HEK293 (cell line): Measurements from ENCODE around the gene CDH24.

Source experiments
- CTCF ChIA-PET: fragments of 350-600 bp; formaldehyde crosslinking; extraction: SDS; loops from one replicate; lab custom pipeline; 2021; ENCODE audit warnings: antibody characterized with exemption; lab: Yijun Ruan, JAX
- POLR2A ChIA-PET: fragments of 300-600 bp; formaldehyde crosslinking; extraction: SDS; loops from one replicate; lab custom pipeline; 2020; ENCODE audit warnings: antibody characterized with exemption, inconsistent platforms; lab: Yijun Ruan, JAX
- H3K27ac ChIP-seq: fragments of 200-500 bp; sonication (Bioruptor generic); 2 replicates; pipeline ENCODE4 v1.5.1; 2014; ENCODE audit warnings: low read depth, low read length, control low read depth, inconsistent platforms; ENCODE audit errors: extremely low read depth
- H3K36me3 ChIP-seq, 2 experiments: fragments of 200-500 bp in 1 of 2; sonication (Bioruptor generic) in 1 of 2; 1 replicate in 1 of 2; 2 replicates in 1 of 2; pipeline ENCODE4 v1.5.1; 2014 to 2017; ENCODE audit warnings: inconsistent platforms in 2 of 2, low read length in 2 of 2; ENCODE audit not compliant: control insufficient read depth in 2 of 2, insufficient read depth in 1 of 2
- H3K4me1 ChIP-seq: fragments of 200-500 bp; sonication (Bioruptor generic); 2 replicates; pipeline ENCODE4 v1.5.1; 2014; ENCODE audit warnings: mild to moderate bottlenecking, low read length, inconsistent platforms; ENCODE audit not compliant: control insufficient read depth, insufficient read depth
- H3K4me3 ChIP-seq: 2 replicates; pipeline ENCODE4 v1.5.1; 2011; ENCODE audit warnings: low read depth, mild to moderate bottlenecking, control low read depth, low read length, moderate library complexity
- H3K9me3 ChIP-seq: fragments of 200-500 bp; sonication (Bioruptor generic); 2 replicates; pipeline ENCODE4 v1.5.1; 2014; ENCODE audit warnings: low read depth, low read length, inconsistent platforms; ENCODE audit not compliant: control insufficient read depth, insufficient read depth
- GLIS2 ChIP-seq: fragments of 450-650 bp; formaldehyde crosslinking; IDR thresholded peaks from 2 replicates; pipeline ENCODE4 v1.5.1; 2016; ENCODE audit warnings: missing biosample characterization, missing genetic modification characterization
- KLF7 ChIP-seq: fragments of 450-650 bp; formaldehyde crosslinking; IDR thresholded peaks from 2 replicates; pipeline ENCODE4 v1.5.1; 2016; ENCODE audit warnings: missing biosample characterization, missing genetic modification characterization, borderline replicate concordance
- MYNN ChIP-seq: fragments of 450-650 bp; formaldehyde crosslinking; IDR thresholded peaks from 2 replicates; pipeline ENCODE4 v1.5.1; 2016; ENCODE audit warnings: missing biosample characterization, missing genetic modification characterization, borderline replicate concordance
- SP3 ChIP-seq: fragments of 450-650 bp; formaldehyde crosslinking; IDR thresholded peaks from 2 replicates; pipeline ENCODE4 v1.5.1; 2016; ENCODE audit warnings: missing biosample characterization, missing genetic modification characterization
- TRIM28 ChIP-seq: IDR thresholded peaks from 2 replicates; pipeline ENCODE4 v1.6.1; 2011; ENCODE audit warnings: low read length, control low read depth, borderline replicate concordance
- ZEB2 ChIP-seq: fragments of 450-650 bp; formaldehyde crosslinking; IDR thresholded peaks from 2 replicates; pipeline ENCODE4 v1.5.1; 2016; ENCODE audit warnings: missing biosample characterization, missing genetic modification characterization
- ZFP3 ChIP-seq: fragments of 450-650 bp; formaldehyde crosslinking; IDR thresholded peaks from 2 replicates; pipeline ENCODE4 v1.5.1; 2016; ENCODE audit warnings: low read depth, missing biosample characterization, missing genetic modification characterization
- ZNF114 ChIP-seq: fragments of 450-650 bp; formaldehyde crosslinking; IDR thresholded peaks from 2 replicates; pipeline ENCODE4 v1.5.0; 2017; ENCODE audit warnings: missing biosample characterization, missing genetic modification characterization
- ZNF175 ChIP-seq: fragments of 450-650 bp; formaldehyde crosslinking; IDR thresholded peaks from 2 replicates; pipeline ENCODE4 v1.5.1; 2016; ENCODE audit warnings: missing biosample characterization, missing genetic modification characterization
- ZNF202 ChIP-seq: fragments of 450-650 bp; formaldehyde crosslinking; IDR thresholded peaks from 2 replicates; pipeline ENCODE4 v1.5.1; 2016; ENCODE audit warnings: missing biosample characterization, missing genetic modification characterization, borderline replicate concordance
- ZNF214 ChIP-seq: fragments of 450-650 bp; formaldehyde crosslinking; IDR thresholded peaks from 2 replicates; pipeline ENCODE4 v1.5.1; 2017; ENCODE audit warnings: missing biosample characterization, mild to moderate bottlenecking, missing genetic modification characterization, borderline replicate concordance
- ZNF23 ChIP-seq: fragments of 450-650 bp; formaldehyde crosslinking; IDR thresholded peaks from 2 replicates; pipeline ENCODE4 v1.5.1; 2016; ENCODE audit warnings: missing biosample characterization, missing genetic modification characterization, borderline replicate concordance
- ZNF26 ChIP-seq: fragments of 450-650 bp; formaldehyde crosslinking; IDR thresholded peaks from 2 replicates; pipeline ENCODE4 v1.5.1; 2016; ENCODE audit warnings: missing biosample characterization, missing genetic modification characterization
- ZNF266 ChIP-seq: fragments of 450-650 bp; formaldehyde crosslinking; IDR thresholded peaks from 2 replicates; pipeline ENCODE4 v1.5.1; 2016; ENCODE audit warnings: missing biosample characterization, missing genetic modification characterization, low read depth
- ZNF280C ChIP-seq: fragments of 450-650 bp; formaldehyde crosslinking; IDR thresholded peaks from 2 replicates; pipeline ENCODE4 v1.5.1; 2016; ENCODE audit warnings: missing biosample characterization, missing genetic modification characterization
- ZNF416 ChIP-seq: fragments of 450-650 bp; formaldehyde crosslinking; IDR thresholded peaks from 2 replicates; pipeline ENCODE4 v1.5.1; 2016; ENCODE audit warnings: missing biosample characterization, missing genetic modification characterization
- ZNF48 ChIP-seq: fragments of 450-650 bp; formaldehyde crosslinking; IDR thresholded peaks from 2 replicates; pipeline ENCODE4 v1.5.1; 2016; ENCODE audit warnings: missing biosample characterization, missing genetic modification characterization
- ZNF513 ChIP-seq: fragments of 450-650 bp; IDR thresholded peaks from 2 replicates; pipeline ENCODE4 v1.5.1; 2018; ENCODE audit warnings: missing biosample characterization, missing genetic modification characterization
- ZNF560 ChIP-seq: fragments of 450-650 bp; formaldehyde crosslinking; IDR thresholded peaks from 2 replicates; pipeline ENCODE4 v1.5.1; 2017; ENCODE audit warnings: missing biosample characterization, missing genetic modification characterization, borderline replicate concordance
- ZNF654 ChIP-seq: fragments of 450-650 bp; formaldehyde crosslinking; IDR thresholded peaks from 2 replicates; pipeline ENCODE4 v1.5.1; 2016; ENCODE audit warnings: low read depth, missing biosample characterization, missing genetic modification characterization
- ZNF670 ChIP-seq: fragments of 450-650 bp; formaldehyde crosslinking; IDR thresholded peaks from 2 replicates; pipeline ENCODE4 v1.5.1; 2016; ENCODE audit warnings: missing biosample characterization, missing genetic modification characterization, low read depth
- ZNF692 ChIP-seq: fragments of 450-650 bp; formaldehyde crosslinking; IDR thresholded peaks from 2 replicates; pipeline ENCODE4 v1.5.1; 2016; ENCODE audit warnings: missing biosample characterization, missing genetic modification characterization
- ZNF76 ChIP-seq: fragments of 450-650 bp; formaldehyde crosslinking; IDR thresholded peaks from 2 replicates; pipeline ENCODE4; 2016; ENCODE audit warnings: low read depth, missing biosample characterization, missing genetic modification characterization, borderline replicate concordance
- ZNF768 ChIP-seq: fragments of 450-650 bp; formaldehyde crosslinking; IDR thresholded peaks from 2 replicates; pipeline ENCODE4 v1.5.1; 2018; ENCODE audit warnings: missing biosample characterization, mild to moderate bottlenecking, missing genetic modification characterization

The CDH24 gene

GRCh38 chr14:23089498-23090253 is 32.4 kb upstream of the CDH24 start:
- Histone ChIP-seq H3K36me3 (peaks cover 67 to 84% of the 10 kb centered on the region in 2 experiments), H3K4me3 (no peak overlapping the region), H3K4me1 (peaks cover 7% of the 10 kb centered on the region; the same call in 1 of the 2 replicates), H3K27ac (no peak overlapping the region), H3K9me3 (no peaks in the 10 kb centered on the region)
- no peak for TF ChIP-seq ZNF280C (tag by site-specific recombination)
- TF ChIP-seq SP3 (tag by site-specific recombination) = 0 out of 2 replicates have a peak, but pooled peaks have one; percentile 3
- ChIA-PET CTCF (interaction anchor here (0.7 to 5.9 kb wide), 4 partner anchors 13 to 103 kb away, joined by 3 to 49 read pairs (median 14); no protein-coding TSS in a partner anchor), POLR2A (no interaction called here)

GRCh38 chr14:23086565-23086964 is 29.2 kb upstream of the CDH24 start:
- CTCF ChIA-PET = interaction anchor here (0.8 to 2.0 kb wide), 3 partner anchors 10 to 18 kb away, joined by 3 to 14 read pairs (median 12); no protein-coding TSS in a partner anchor
- no peak overlapping the region for H3K4me3 ChIP-seq
- no peak overlapping the region for H3K27ac ChIP-seq
- H3K36me3 ChIP-seq = peaks cover 85% of the 10 kb centered on the region in 2 experiments
- H3K4me1 ChIP-seq = no peaks in the 10 kb centered on the region
- TF ChIP-seq ZNF114 (tag by site-specific recombination) = no peak
- no peak for TF ChIP-seq ZNF266 (tag by site-specific recombination)
- no peak for TF ChIP-seq GLIS2 (tag by site-specific recombination)
- no peak for TF ChIP-seq ZNF670 (tag by site-specific recombination)
- no peak for TF ChIP-seq ZNF560
- TF ChIP-seq MYNN = no peak
- TF ChIP-seq ZNF692 (tag by site-specific recombination) = no peak
- TF ChIP-seq ZNF513 (tag by site-specific recombination) = no peak
- TF ChIP-seq, all 188 proteins: peak for 0
- no peaks in the 10 kb centered on the region for H3K9me3 ChIP-seq
- POLR2A ChIA-PET = interaction anchor here (3.1 kb wide), 1 partner anchor 15 kb away, joined by 7 read pairs; no protein-coding TSS in a partner anchor

GRCh38 chr14:23085458-23085857 is 28.1 kb upstream of the CDH24 start:
- Histone ChIP-seq H3K4me1 (no peaks in the 10 kb centered on the region), H3K36me3 (peaks cover 86 to 87% of the 10 kb centered on the region in 2 experiments), H3K27ac (no peak overlapping the region), H3K9me3 (no peaks in the 10 kb centered on the region), H3K4me3 (no peak overlapping the region)
- no peak for TF ChIP-seq ZFP3
- no peak for TF ChIP-seq ZNF175
- no peak for TF ChIP-seq ZNF26 (tag by site-specific recombination)
- TF ChIP-seq ZNF654 = no peak
- TF ChIP-seq ZNF48 = no peak
- TF ChIP-seq ZNF214 (tag by site-specific recombination) = no peak
- TF ChIP-seq ZNF768 (tag by site-specific recombination) = no peak
- TF ChIP-seq ZNF202 (tag by site-specific recombination) = no peak
- TF ChIP-seq ZNF76 (tag by site-specific recombination) = no peak
- TF ChIP-seq TRIM28 = no peak
- TF ChIP-seq ZNF416 (tag by site-specific recombination) = no peak
- TF ChIP-seq ZNF23 (tag by site-specific recombination) = no peak
- no peak for TF ChIP-seq KLF7
- TF ChIP-seq ZEB2 (tag by site-specific recombination) = no peak
- CTCF ChIA-PET = interaction anchor here (0.6 to 2.0 kb wide), 5 partner anchors 9 to 109 kb away, joined by 3 to 14 read pairs (median 5); no protein-coding TSS in a partner anchor
- POLR2A ChIA-PET = interaction anchor here (0.7 to 3.1 kb wide), 3 partner anchors 9 to 18 kb away, joined by 3 to 7 read pairs (median 7); partner anchors contain the start of genes ACIN1 and C14orf119
